HG03039 (cell line): ENCODE measurements around the gene PDE4D.
"Not testable (repeated sequence)": the region's sequence is repeated elsewhere in the genome, so short reads cannot be mapped to it uniquely, and the experiment has no call there.

Experiments
- ATAC-seq: cut with Tn5 transposase; IDR thresholded peaks from one replicate; pipeline ENCODE4 v1.9.1; 2021; ENCODE audit warnings: mild to moderate bottlenecking, moderate library complexity; ENCODE audit not compliant: unreplicated experiment

The PDE4D gene

GRCh38 chr5:59618644-59619043 is 274.9 kb downstream of the PDE4D start:
- ATAC-seq = no peak

DNA sequence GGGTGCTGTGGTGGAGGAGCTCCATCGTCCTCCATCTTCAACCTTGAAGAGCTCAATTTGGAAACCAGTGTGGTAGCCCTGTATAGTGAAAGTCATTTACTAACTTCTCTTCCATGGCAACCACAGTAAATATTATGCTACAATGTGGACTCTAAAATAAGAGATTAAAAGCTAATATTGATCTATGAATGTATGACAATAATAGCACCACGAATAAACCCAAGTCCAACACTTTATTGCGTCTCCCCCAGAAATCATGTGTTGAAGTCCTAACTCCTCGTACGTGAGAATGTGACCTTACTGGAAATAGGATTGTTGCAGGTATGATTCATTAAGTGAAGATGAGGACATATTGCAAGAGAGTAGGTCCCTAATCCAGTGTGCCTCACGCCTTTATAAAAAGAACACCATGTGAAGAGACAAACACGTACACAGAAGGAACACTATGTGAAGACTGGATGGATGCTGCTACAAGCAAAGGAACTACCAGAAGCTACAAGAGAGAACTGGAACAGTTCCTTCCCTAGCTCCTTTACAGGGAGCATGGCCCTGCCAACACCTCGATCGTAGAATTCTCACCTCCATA is 276.2 kb downstream of the PDE4D start:
- no peak for ATAC-seq

- no peak for ATAC-seq
Observed at GRCh38 chr5:59616413-59616812, 277.1 kb downstream of the PDE4D start.

GRCh38 chr5:59615272-59615671 is 278.3 kb downstream of the PDE4D start:
- no peak for ATAC-seq

DNA sequence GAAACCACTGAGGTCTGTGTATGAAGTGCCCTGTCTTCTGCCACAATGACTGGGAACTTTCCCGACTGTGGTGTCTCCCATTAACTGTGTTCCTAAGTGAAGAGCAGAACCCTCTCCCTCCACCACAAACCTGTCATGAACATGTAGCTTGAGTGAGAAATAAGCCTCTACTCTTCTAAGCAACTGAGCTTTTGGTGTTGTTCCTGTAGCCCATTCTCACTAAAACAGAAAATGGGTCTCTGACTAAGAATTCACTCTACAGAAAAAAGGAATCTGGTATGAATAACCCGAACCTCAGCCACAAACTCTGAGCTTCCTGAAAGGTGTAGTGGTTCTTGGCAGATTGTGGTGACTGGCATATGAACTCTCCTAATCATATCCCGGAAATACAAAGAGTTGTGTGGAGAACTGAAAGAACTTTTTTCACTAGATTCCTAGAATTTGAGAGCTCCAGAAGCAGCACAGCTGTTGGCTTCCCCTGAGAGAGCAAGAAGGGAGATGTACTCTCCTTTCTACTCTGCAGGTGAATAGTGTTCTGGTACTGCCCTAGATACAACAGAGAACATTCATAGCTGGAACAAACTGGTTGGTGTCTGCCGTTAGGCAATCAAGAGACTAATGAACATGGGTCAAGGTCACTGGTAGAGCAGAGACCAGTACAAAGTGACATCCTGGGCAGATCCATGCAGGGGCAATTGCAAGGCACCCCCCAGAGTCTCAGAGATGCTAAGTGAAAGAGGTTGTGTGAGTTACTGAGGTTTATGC is 283.8 kb downstream of the PDE4D start:
- ATAC-seq = no peak

DNA sequence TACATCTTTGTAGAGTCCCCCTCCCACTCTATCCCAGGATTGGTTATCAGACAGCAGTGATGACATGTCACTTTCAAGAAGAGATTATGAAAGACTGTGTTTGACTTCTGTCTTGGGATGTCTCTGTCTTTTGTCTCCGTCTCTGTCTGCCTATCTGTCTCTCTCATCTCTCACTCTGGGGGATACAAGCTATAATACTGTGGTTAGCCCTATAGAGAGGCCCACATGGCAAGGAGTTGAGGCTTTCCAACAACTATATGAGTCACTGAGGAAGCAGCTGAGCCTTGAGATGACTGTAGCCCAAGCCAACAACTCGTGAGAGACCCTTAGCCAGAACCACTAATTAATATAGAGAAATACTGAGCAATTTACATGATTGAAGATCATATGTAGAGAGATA is 284.8 kb downstream of the PDE4D start:
- peak; percentile 59 for ATAC-seq

DNA sequence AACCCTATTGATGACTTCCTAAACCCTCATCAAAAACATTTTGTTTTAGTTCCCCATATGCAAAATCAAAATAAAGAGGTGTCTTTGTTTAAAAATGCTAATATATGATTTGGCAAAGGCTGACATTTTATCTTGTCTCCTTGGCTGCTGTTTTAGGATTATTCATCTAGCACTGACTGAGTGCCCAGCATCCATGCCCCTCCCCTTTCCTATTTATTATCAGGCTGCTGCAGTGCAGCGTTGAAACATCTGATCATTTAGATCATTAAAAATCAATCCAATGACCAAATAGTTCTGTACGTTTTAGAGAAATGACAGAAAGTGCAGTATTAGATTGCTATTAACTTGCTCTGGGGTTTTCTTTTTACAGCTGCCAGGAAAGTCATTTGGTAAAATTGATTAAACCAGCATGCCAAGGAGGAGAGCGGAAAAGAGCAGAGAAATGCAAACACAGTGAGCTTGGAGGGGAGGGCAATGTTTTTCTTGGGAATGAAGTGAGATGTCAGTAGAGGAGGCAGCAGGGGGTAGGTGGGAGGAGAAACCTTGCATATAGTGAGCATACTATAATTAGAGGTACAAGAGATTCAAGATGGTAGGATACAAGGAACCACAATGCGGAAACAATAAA is 286.3 kb downstream of the PDE4D start:
- ATAC-seq = no peak

DNA sequence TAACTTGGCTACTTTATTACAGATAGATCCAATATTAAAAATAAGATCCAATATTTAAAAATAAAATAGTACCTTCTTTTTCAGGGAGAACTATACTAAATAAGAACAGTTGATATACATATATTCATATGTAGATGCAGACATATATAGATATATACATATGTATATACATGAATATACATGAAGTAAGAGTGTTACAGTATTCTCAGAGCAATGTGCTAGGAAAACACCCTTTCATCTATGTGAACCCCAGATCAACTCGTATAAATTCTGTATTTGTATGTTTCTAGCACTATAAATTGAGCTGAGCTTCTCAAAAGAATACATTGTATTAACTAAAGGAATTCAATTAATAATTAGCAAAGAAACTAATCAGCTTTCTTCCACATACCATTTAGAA is 287.6 kb downstream of the PDE4D start:
- ATAC-seq = no peak

DNA sequence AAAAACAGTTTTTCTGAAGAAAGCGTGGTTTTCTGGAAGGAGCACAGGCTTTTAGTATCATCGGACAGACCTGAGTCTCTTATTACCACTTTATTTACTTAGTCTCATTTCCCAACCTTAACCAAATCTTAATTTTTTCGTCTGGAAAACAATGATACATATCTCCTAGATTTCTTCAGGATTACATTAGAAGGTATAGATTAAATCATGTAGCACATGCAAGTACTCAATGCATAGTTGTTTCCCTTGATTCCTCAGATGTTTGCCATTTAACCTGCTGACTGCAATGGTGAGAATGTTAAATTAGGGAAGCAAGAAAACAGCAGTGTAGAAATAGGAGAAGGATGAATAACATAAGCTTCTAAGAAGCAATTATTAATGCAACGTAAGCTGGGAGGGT is 289.4 kb downstream of the PDE4D start:
- no peak for ATAC-seq

DNA sequence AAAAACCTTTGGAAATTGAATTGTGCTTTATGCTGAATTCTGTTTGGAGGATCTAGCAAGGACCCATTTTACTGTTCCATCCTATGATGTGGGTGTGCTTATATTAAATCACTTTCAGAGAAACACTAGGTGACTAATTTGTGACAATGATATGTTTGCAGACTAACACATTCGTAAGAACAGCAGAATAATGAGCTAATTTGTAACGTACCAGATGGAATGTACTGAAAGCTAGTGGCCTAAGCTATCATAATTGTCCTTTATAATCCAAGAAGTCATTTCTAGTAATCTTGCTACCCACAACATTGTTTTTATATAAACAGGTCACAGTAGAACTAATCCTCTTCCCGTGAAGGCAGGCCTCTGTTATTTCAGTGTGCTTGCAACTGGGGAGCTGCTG is 292.5 kb downstream of the PDE4D start:
- no peak for ATAC-seq

DNA sequence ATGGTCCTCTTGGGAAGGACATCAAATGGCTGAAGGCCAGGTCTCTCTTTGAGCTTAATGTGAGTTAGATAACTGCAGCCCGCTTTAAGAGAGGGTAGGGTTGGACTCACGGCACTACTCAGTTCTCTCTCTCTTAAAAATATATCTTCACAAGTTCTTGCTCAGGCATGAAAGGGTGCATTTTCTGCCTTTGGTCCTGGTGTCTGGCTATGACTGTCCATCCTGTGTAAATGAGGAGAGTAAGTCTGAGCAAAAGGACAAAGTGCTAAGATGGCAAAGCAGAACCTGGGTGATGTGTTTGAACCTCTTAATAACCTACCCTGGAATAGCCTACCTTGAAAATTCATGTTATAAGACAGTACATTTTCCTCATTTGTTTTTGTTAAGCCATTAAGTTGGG is 293.4 kb downstream of the PDE4D start:
- ATAC-seq = no peak

DNA sequence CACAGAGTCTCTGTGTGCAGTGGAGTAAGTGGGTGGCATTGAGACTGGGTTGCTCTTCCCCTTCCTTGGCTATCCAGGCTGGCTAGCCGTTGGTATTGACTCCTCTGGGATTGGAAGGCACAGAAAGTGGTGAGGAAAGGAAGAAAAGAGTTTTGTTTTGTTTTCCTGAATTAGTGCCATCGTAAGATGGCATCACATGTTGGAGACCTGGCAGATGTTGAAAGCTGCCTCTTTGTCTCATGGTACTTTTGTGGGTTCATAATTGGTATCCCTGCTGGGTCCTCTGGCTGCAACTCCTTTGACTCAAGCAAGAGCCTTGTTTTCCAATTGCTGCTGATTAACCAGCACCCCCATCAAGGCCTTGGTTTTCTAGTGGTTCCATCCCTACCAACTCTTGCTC is 293.8 kb downstream of the PDE4D start:
- no peak for ATAC-seq

DNA sequence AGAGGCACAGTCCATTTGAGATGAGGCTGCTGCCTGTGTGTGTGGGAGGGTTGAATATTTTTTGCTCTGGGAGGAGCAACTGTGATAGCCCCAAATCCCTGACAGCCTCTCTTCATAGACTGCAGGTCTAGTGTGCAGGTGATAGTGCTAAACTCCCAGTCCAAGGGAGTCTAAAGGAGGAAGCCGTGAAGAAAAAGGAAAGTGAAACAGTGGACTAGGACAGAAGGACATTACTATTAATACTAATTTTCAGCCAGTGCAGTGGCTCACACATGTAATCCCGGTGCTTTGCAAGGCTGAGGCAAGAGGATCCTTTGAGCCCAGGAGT is 295.0 kb downstream of the PDE4D start:
- no peak for ATAC-seq

- no peak for ATAC-seq
Observed at GRCh38 chr5:59597690-59598546, 295.6 kb downstream of the PDE4D start.

GRCh38 chr5:59596586-59597350 is 296.8 kb downstream of the PDE4D start:
- no peak for ATAC-seq

DNA sequence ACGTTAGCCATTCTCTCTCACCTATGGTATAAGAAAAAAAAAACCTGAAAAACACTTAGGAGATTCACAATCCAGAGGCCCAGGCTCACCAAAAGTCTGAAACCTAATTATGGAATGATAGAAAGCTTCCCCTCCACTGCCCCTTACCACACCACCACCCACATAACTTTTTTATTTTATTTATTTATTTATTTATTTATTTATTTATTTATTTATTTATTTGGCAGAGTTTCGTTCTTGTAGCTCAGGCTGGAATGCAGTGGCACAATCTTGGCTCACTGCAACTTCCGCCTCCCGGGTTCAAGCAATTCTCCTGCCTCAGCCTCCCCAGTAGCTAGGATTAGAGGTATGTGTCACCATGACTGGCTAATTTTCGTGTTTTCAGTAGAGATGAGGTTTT is 299.4 kb downstream of the PDE4D start:
- not testable (repeated sequence) for ATAC-seq

DNA sequence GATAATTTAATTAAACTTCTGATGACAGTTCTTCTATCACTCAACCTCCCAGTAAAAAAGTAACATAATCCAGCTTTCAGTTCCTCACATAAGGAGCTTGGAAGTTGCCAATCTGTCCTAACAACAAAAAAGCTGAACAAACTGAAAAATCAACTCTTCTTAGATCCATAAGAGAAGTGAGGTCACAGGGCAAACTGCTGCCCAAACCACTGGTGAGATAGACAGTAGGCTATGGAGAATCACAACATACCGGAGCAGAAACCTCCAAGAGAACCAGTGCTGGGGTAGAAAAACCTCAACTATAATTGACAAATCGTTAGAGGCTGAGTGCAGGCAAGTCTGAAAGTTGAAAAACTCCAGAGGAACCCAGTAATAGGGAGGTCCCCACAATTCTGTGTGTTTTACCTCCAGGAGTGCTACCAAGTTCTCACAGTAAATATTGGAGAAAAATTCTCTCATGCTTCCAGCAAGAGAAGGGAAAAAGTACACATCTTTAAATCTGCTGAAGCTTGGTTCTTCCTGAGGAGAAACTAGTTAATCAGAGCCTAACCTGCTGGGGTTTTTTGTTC is 300.0 kb downstream of the PDE4D start:
- ATAC-seq = no peak

- ATAC-seq = no peak
Observed at GRCh38 chr5:59592101-59592500, 301.4 kb downstream of the PDE4D start.

DNA sequence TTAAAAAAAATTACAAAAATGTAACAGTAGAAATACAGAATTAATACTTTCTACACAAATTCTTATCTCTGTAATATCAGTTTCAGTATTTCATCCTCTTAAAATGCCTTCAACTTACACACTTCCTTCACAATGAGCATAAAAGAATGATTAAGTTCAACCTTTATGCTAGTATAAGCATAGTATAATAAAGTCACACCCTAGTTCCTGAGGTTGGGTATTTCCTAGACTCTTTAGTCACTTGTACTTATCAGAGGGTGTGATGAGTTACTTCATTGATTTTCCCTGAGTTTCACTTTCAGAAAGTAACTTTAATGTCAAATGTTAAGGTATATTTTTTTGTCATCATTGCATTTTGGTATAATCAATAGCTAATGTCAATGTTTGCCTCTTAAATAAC is 302.4 kb downstream of the PDE4D start:
- ATAC-seq = no peak

DNA sequence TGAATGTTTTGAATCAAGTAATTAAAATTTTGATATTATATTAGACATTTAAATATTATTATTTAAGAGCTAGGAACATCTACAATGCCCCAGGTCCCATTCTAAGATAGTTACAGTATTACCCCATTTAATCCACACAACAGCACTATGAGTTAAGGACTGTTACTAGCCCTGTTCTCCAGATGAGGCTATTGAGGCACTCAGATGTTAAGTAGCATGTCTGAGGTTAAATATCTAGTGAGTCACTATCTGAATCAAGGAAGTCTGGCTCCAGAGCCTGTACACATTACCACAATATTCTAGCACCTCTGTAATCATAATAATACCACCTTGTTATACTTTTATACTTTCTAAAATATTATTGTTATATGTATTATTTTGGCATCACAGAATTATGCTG is 304.6 kb downstream of the PDE4D start:
- no peak for ATAC-seq
